Activated naive CD4-positive, alpha-beta T cell (primary cell): ENCODE results near the gene GLIS2.
"Not testable (repeated sequence)": the region's sequence is repeated elsewhere in the genome, so short reads cannot be mapped to it uniquely, and the experiment has no call there.

Source experiments
- DNase-seq, 4 experiments: peaks; one replicate each; lab custom pipeline; 2025; lab: John Stamatoyannopoulos, UW

GLIS2 gene

GRCh38 chr16:4319454-4320421 lies 3.9 kb downstream of the GLIS2 start:
- DNase-seq, result no peak

GRCh38 chr16:4320571-4321137 lies 4.8 kb downstream of the GLIS2 start:
- no peak for DNase-seq

- DNase-seq, result no peak
Observed at GRCh38 chr16:4321286-4322120, 5.6 kb downstream of the GLIS2 start.

DNA sequence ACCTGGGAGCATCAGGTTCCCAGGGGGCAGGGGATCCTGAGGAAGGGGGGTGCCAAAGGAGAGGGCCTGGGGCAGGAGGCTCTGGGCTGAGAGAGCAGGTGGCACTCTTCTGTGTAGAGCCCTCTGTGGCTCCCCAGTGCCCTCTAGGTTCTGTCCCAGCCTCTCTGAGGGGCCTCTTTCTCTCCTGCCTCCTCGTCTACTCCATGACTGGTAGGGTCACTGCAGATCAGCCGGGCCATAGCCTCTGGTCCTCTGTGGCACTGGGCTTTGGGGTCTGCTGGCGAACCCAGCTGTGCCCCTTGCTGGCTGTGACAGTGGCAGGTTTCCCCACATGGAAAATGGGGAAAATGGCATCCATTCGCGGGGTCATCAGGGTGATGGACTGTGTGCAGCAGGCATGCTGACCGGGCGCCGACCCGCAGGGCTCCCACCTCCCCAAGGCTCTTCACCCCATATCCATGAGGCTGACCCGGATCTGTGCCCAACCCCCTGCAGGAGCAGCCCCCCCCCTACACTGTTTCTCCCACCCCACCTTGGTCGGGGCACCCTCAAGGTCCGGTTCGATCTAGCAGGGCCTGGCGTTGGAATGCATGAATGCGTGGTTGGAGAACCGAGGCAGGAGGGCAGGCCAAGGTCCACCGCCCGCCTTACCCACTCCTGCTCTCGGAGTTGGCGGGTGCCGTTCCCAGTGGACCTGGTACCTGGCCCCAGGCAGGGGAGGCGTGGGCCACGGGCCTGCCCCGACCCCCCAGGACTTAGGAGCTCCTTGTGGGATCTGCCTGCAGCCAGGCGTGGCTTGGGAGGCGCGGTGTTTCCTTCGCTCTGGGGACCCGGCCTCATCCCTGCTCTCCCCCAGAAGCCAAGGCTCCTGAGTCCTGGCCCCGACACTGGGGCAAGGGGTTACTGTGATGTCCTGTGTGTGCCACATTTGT lies 6.5 kb downstream of the GLIS2 start:
- no peak for DNase-seq

GRCh38 chr16:4323071-4323844 lies 7.4 kb downstream of the GLIS2 start:
- no peak for DNase-seq

- DNase-seq, result no peak
Observed at GRCh38 chr16:4323845-4324488, 8.1 kb downstream of the GLIS2 start.

- no peak for DNase-seq
Observed at GRCh38 chr16:4324492-4325252, 8.8 kb downstream of the GLIS2 start.

GRCh38 chr16:4325253-4325758 lies 9.4 kb downstream of the GLIS2 start:
- no peak for DNase-seq

DNA sequence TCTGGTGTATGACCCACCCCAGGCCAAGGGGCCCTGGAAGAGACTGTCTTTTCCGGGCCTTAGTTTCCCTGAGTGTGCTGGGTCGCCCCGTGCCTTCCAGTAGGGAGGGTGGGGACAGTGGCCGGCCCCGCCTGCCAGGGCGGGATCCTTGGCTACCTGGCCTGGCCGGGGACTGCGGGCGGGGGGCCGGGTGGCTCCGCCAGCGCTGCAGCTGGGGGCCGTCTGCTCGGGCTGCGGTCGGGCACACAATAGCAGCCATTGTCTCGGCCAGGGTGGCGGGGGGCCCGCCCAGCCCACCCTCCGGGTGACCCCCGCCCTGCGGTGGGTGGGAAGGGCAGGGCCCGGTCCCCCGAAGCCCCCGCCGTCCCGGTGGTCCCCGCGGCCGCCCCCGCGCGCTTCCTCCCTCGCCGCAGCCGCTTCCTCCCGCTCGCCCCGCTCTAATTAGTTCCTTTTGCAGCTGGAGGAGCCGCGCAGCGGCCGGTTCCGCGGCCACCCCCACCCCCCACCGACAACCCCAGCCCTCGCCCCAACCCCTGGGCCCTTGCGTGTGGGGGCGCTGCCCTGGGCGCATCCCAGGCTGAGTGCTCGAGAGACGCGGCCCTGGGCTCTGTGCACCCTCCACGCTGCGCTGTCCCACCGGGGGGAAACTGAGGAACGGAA lies 11.6 kb downstream of the GLIS2 start:
- DNase-seq, result no peak

- peak in 3 of 4 experiments; percentile 15 to 36 (median 26) for DNase-seq
Observed at GRCh38 chr16:4328046-4328781, 12.3 kb downstream of the GLIS2 start.

GRCh38 chr16:4328782-4329775 lies 13.2 kb downstream of the GLIS2 start:
- DNase-seq, result no peak

DNA sequence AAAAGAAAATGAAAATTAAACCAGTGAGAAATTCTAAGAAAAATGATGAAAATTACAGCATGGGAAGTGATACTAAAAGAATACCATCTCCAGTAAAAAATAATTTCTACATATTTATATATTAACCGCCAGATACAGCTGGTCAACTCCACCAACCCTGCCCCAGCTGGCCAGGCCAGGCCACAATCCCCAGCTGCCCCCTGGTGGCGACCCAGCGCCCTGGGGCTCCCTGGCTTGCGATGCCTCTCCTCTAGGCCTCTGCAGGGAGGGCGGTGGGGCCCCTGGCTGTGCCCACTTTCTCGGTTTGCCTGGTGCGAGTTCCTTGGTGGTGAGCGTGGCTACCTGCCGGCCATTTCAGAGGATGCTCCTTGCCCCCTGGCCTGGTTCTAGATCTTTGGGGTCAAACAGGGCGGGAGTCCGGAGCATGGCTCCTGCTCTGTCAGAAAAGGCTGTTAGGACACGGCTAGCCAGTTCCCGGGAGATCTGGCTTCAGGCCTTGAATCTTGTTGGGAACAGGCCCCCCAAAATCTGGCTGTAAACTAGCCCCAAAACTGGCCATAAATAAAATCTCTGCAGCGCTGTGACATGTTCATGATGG lies 14.5 kb downstream of the GLIS2 start:
- peak; percentile 17 to 70 (median 56) for DNase-seq

DNA sequence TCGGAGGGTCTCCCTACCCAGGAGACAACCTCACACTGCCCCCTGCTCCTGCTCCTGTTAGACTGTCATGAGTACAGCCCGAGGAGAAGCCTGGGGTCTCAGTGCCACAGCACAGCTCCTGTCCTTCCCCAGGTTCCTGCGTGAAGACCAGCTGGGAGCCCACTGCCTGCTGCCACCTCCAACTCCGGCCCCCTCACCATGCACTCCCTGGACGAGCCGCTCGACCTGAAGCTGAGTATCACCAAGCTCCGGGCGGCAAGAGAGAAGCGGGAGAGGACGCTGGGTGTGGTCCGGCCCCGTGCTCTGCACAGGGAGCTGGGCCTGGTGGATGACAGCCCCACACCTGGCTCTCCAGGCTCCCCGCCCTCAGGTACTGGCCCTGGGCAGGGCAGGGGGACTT lies 16.2 kb downstream of the GLIS2 start:
- DNase-seq, result no peak

DNA sequence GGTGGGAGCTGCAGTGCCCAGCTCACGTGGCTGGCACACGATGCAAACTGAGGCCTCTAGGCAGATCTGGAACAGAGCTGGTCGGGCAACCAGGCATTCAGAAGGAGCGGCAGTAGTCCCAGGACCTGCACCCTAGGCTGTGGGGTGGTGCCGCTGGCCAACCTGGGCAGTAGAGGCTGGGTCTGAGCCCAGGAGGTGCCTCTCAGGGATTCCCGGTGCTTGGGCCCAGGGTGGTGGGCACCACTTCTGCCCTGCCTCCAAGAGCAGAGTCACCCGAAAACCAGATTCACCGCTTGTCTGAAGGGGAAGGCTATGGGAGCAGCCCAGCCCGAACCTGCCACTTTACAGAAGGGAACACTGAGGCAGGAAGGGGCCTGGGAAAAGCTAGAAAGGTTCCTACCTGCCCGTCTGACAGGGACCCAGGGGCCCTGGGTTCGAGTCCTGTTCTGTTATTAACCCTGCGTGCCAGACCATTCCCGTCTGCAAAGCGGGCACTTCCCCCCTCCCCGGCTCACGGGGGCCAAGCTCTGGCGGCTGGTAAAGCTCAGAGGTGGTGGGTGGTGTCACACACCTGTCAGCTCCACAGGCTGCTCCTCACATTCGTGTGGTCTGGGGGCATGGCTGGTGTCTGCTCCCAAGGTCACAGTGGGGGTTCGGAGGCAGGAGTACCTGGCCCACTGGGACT lies 16.9 kb downstream of the GLIS2 start:
- no peak for DNase-seq

GRCh38 chr16:4333308-4333638 lies 17.4 kb downstream of the GLIS2 start:
- DNase-seq, result no peak

DNA sequence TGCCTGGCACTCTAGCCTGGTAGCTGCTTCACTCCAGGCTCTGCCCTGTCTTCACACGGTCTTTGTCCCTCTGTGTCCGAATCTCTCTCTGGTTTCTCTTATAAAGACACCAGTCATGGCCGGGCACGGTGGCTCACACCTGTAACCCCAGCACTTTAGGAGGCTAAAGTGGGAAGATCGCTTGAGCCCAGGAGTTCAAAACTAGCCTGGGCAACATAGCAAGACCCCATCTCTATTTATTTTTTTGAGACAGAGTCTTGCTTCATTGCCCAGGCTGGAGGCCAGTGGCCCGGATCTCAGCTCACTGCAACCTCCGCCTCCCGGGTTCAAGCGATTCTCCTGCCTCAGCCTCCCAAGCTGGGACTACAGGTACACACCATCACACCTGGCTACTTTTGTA lies 17.8 kb downstream of the GLIS2 start:
- not testable (repeated sequence) for DNase-seq
